IPS-NIHi11 (cell line): ENCODE measurements around the gene CARS2.
"Not testable (repeated sequence)": the region's sequence is repeated elsewhere in the genome, so short reads cannot be mapped to it uniquely, and the experiment has no call there.

Experiments used
- DNase-seq: peaks from one replicate; pipeline ENCODE4 v3.0.0; 2012; ENCODE audit warnings: mixed read lengths, low spot score

CARS2 gene

GRCh38 chr13:110617321-110618072, 88.4 kb downstream of the CARS2 start:
- no peak for DNase-seq

- DNase-seq, result no peak
Observed at GRCh38 chr13:110616103-110617101, 89.5 kb downstream of the CARS2 start.

- DNase-seq, result peak; percentile 97
Observed at GRCh38 chr13:110615322-110616102, 90.4 kb downstream of the CARS2 start, which contains the start of gene NAXD. Gene NAXD (plus strand): TSS chr13:110615545. CDS start chr13:110615602, 57 bp downstream.

- DNase-seq, result no peak
Observed at GRCh38 chr13:110615005-110615321, 91.0 kb downstream of the CARS2 start.

GRCh38 chr13:110610955-110611595, 94.8 kb downstream of the CARS2 start:
- no peak for DNase-seq

- no peak for DNase-seq
Observed at GRCh38 chr13:110607675-110608224, 98.2 kb downstream of the CARS2 start.

GRCh38 chr13:110606281-110606680, 99.6 kb downstream of the CARS2 start:
- not testable (repeated sequence) for DNase-seq

- no peak for DNase-seq
Observed at GRCh38 chr13:110605132-110605531, 100.8 kb downstream of the CARS2 start.

GRCh38 chr13:110600980-110601379, 104.9 kb downstream of the CARS2 start:
- DNase-seq, result no peak

GRCh38 chr13:110600261-110600819, 105.6 kb downstream of the CARS2 start:
- no peak for DNase-seq

GRCh38 chr13:110597041-110597689, 108.8 kb downstream of the CARS2 start:
- no peak for DNase-seq

GRCh38 chr13:110593430-110594130, 112.3 kb downstream of the CARS2 start:
- peak; percentile 61 for DNase-seq

- no peak for DNase-seq
Observed at GRCh38 chr13:110592665-110593064, 113.3 kb downstream of the CARS2 start.
